Naive B cell (primary cell): ENCODE results near the gene PCYT1B. TPM values are rescaled to one million over a fixed set of nuclear protein-coding genes. Genes with fewer than 3 reads are reported as not detected.
A peak's percentile ranks its signal among the peaks of the same experiment; 100 is the strongest.
"Not testable (repeated sequence)": the region's sequence is repeated elsewhere in the genome, so short reads cannot be mapped to it uniquely, and the experiment has no call there.

Experiments used
- ATAC-seq, 2 donors: fragments of 150-1000 bp; cut with Tn5 transposase; 2 replicates each; pipeline ENCODE4 v1.10.0; 2021; ENCODE audit warnings: low read depth in 2 of 2, mild to moderate bottlenecking in 2 of 2, moderate library complexity in 2 of 2
- DNase-seq: peaks from one replicate; pipeline ENCODE4 v3.0.0; 2022
- H3K27ac Mint-ChIP-seq, 6 donors: one replicate each; pipeline ENCODE4 v1.8.0; 2020 to 2022; ENCODE audit warnings: mild to moderate bottlenecking in 6 of 6, mixed read lengths in 6 of 6, moderate library complexity in 5 of 6, inconsistent platforms in 2 of 6
- H3K27me3 Mint-ChIP-seq, 3 donors: one replicate each; pipeline ENCODE4 v1.8.0; 2021 to 2022; ENCODE audit warnings: mixed read lengths in 3 of 3, mild to moderate bottlenecking in 1 of 3
- H3K36me3 Mint-ChIP-seq, 2 donors: one replicate each; pipeline ENCODE4 v1.8.0; 2020 to 2022; ENCODE audit warnings: mixed read lengths in 2 of 2, inconsistent platforms in 1 of 2, mild to moderate bottlenecking in 1 of 2
- H3K4me1 Mint-ChIP-seq, 3 donors: one replicate each; pipeline ENCODE4 v1.8.0; 2020 to 2022; ENCODE audit warnings: mixed read lengths in 3 of 3, inconsistent platforms in 1 of 3, mild to moderate bottlenecking in 1 of 3, moderate library complexity in 1 of 3
- H3K4me3 Mint-ChIP-seq, 8 donors: one replicate each; pipeline ENCODE4 v1.8.0; 2020 to 2022; ENCODE audit warnings: mild to moderate bottlenecking in 8 of 8, mixed read lengths in 8 of 8, moderate library complexity in 8 of 8, inconsistent platforms in 2 of 8
- H3K9me3 Mint-ChIP-seq, 7 donors: one replicate each; pipeline ENCODE4 v1.8.0; 2020 to 2022; ENCODE audit warnings: mixed read lengths in 7 of 7, mild to moderate bottlenecking in 5 of 7, inconsistent platforms in 2 of 7, moderate library complexity in 1 of 7
- polyA plus RNA-seq, 6 donors: library from polyadenylated mRNA; unstranded; fragments of 300-500 nt; fragmentation: Illumina TruSeq; gene quantifications; one replicate each; pipeline ENCODE4 v1.2.3, GENCODE V29; 2021; ENCODE audit warnings: low read depth in 6 of 6

PCYT1B gene
- polyA plus RNA-seq, 6 donors from 2014 or later: 0.06 to 0.61 TPM; not detected in 4

GRCh38 chrX:24607616-24608015, 39.5 kb downstream of the PCYT1B start:
- no peak overlapping the region for H3K4me3 Mint-ChIP-seq
- H3K27ac Mint-ChIP-seq: no peak overlapping the region
- ATAC-seq (no peak), DNase-seq (no peak)
- H3K36me3 Mint-ChIP-seq: no peaks in the 10 kb centered on the region
- H3K27me3 Mint-ChIP-seq: peaks cover 0 to 15% (median 4%) of the 10 kb centered on the region in 3 donors
- H3K4me1 Mint-ChIP-seq: no peaks in the 10 kb centered on the region
- no peaks in the 10 kb centered on the region for H3K9me3 Mint-ChIP-seq

- H3K27ac Mint-ChIP-seq, H3K9me3 Mint-ChIP-seq, ATAC-seq, H3K4me3 Mint-ChIP-seq, H3K4me1 Mint-ChIP-seq, H3K36me3 Mint-ChIP-seq, DNase-seq: not testable (repeated sequence)
- H3K27me3 Mint-ChIP-seq: peaks cover 0 to 15% (median 4%) of the 10 kb centered on the region in 3 donors
Measured at GRCh38 chrX:24605941-24606340, 41.2 kb downstream of the PCYT1B start.

GRCh38 chrX:24603191-24603590, 44.0 kb downstream of the PCYT1B start:
- H3K4me1 Mint-ChIP-seq: no peaks in the 10 kb centered on the region
- H3K36me3 Mint-ChIP-seq: no peaks in the 10 kb centered on the region
- H3K9me3 Mint-ChIP-seq: peaks cover 0 to 3% (median 0%) of the 10 kb centered on the region in 7 donors
- ATAC-seq (no peak), DNase-seq (no peak)
- H3K4me3 Mint-ChIP-seq: no peak overlapping the region
- H3K27ac Mint-ChIP-seq: no peak overlapping the region
- peaks cover 0 to 15% (median 4%) of the 10 kb centered on the region in 3 donors for H3K27me3 Mint-ChIP-seq

GRCh38 chrX:24601858-24602257, 45.3 kb downstream of the PCYT1B start:
- DNase-seq (no peak), ATAC-seq (no peak)
- Mint-ChIP-seq H3K36me3 (no peaks in the 10 kb centered on the region), H3K4me1 (no peaks in the 10 kb centered on the region), H3K27me3 (peaks cover 0 to 15% (median 4%) of the 10 kb centered on the region in 3 donors), H3K9me3 (peaks cover 0 to 3% (median 0%) of the 10 kb centered on the region in 7 donors), H3K27ac (no peak overlapping the region), H3K4me3 (no peak overlapping the region)

GRCh38 chrX:24594501-24594900, 52.6 kb downstream of the PCYT1B start:
- H3K27ac Mint-ChIP-seq: no peak overlapping the region
- peaks cover 0 to 9% (median 0%) of the 10 kb centered on the region in 3 donors for H3K27me3 Mint-ChIP-seq
- no peak overlapping the region for H3K4me3 Mint-ChIP-seq
- H3K4me1 Mint-ChIP-seq: no peaks in the 10 kb centered on the region
- no peak for DNase-seq
- no peaks in the 10 kb centered on the region for H3K36me3 Mint-ChIP-seq
- ATAC-seq: no peak
- H3K9me3 Mint-ChIP-seq: peaks cover 0 to 1% (median 0%) of the 10 kb centered on the region in 7 donors

- DNase-seq (no peak), ATAC-seq (no peak)
- Mint-ChIP-seq H3K4me1 (no peaks in the 10 kb centered on the region), H3K4me3 (no peak overlapping the region), H3K9me3 (peaks cover 0 to 6% (median 0%) of the 10 kb centered on the region in 7 donors), H3K36me3 (no peaks in the 10 kb centered on the region), H3K27me3 (peaks cover 0 to 9% (median 5%) of the 10 kb centered on the region in 3 donors), H3K27ac (no peak overlapping the region)
Measured at GRCh38 chrX:24590111-24590510, 57.0 kb downstream of the PCYT1B start.

- no peak overlapping the region for H3K27ac Mint-ChIP-seq
- ATAC-seq: no peak
- no peaks in the 10 kb centered on the region for H3K36me3 Mint-ChIP-seq
- H3K4me1 Mint-ChIP-seq: no peaks in the 10 kb centered on the region
- DNase-seq: no peak
- H3K27me3 Mint-ChIP-seq: peaks cover 0 to 8% (median 6%) of the 10 kb centered on the region in 3 donors
- H3K9me3 Mint-ChIP-seq: no peaks in the 10 kb centered on the region
- no peak overlapping the region for H3K4me3 Mint-ChIP-seq
Measured at GRCh38 chrX:24577091-24577490, 70.1 kb downstream of the PCYT1B start.

GRCh38 chrX:24575496-24575895, 71.7 kb downstream of the PCYT1B start:
- no peak for ATAC-seq
- no peaks in the 10 kb centered on the region for H3K36me3 Mint-ChIP-seq
- no peaks in the 10 kb centered on the region for H3K4me1 Mint-ChIP-seq
- no peak for DNase-seq
- no peak overlapping the region for H3K27ac Mint-ChIP-seq
- H3K9me3 Mint-ChIP-seq: no peaks in the 10 kb centered on the region
- no peak overlapping the region for H3K4me3 Mint-ChIP-seq
- H3K27me3 Mint-ChIP-seq: peaks cover 0 to 8% (median 0%) of the 10 kb centered on the region in 3 donors

- no peak for ATAC-seq
- Mint-ChIP-seq H3K36me3 (no peaks in the 10 kb centered on the region), H3K27me3 (peaks cover 0 to 8% (median 0%) of the 10 kb centered on the region in 3 donors), H3K4me1 (no peaks in the 10 kb centered on the region), H3K4me3 (no peak overlapping the region), H3K9me3 (peaks cover 0 to under 1% (median 0%) of the 10 kb centered on the region in 7 donors), H3K27ac (no peak overlapping the region)
- DNase-seq: no peak
Measured at GRCh38 chrX:24574743-24575142, 72.4 kb downstream of the PCYT1B start.

GRCh38 chrX:24567169-24567568, 80.0 kb downstream of the PCYT1B start:
- no peak overlapping the region for H3K27ac Mint-ChIP-seq
- ATAC-seq (no peak), DNase-seq (no peak)
- no peak overlapping the region for H3K4me3 Mint-ChIP-seq
- peaks cover 0 to 9% (median 6%) of the 10 kb centered on the region in 3 donors for H3K27me3 Mint-ChIP-seq
- no peaks in the 10 kb centered on the region for H3K4me1 Mint-ChIP-seq
- H3K36me3 Mint-ChIP-seq: no peaks in the 10 kb centered on the region
- peaks cover 0 to 8% (median 0%) of the 10 kb centered on the region in 7 donors for H3K9me3 Mint-ChIP-seq

- ATAC-seq (no peak), DNase-seq (no peak)
- H3K4me1 Mint-ChIP-seq: no peaks in the 10 kb centered on the region
- H3K27ac Mint-ChIP-seq: no peak overlapping the region
- no peak overlapping the region for H3K4me3 Mint-ChIP-seq
- no peaks in the 10 kb centered on the region for H3K36me3 Mint-ChIP-seq
- peaks cover 0 to 9% (median 6%) of the 10 kb centered on the region in 3 donors for H3K27me3 Mint-ChIP-seq
- peaks cover 0 to 8% (median 0%) of the 10 kb centered on the region in 7 donors for H3K9me3 Mint-ChIP-seq
Measured at GRCh38 chrX:24566240-24566639, 80.9 kb downstream of the PCYT1B start.

GRCh38 chrX:24563291-24564010, 83.7 kb downstream of the PCYT1B start:
- H3K4me1 Mint-ChIP-seq: no peaks in the 10 kb centered on the region
- no peak for ATAC-seq
- H3K4me3 Mint-ChIP-seq: no peak overlapping the region
- H3K36me3 Mint-ChIP-seq: no peaks in the 10 kb centered on the region
- peak overlapping the region in 1 of 6 donors; percentile 82 for H3K27ac Mint-ChIP-seq
- DNase-seq: no peak
- H3K9me3 Mint-ChIP-seq: peaks cover 0 to 4% (median 0%) of the 10 kb centered on the region in 7 donors
- peaks cover 0 to 9% (median 6%) of the 10 kb centered on the region in 3 donors for H3K27me3 Mint-ChIP-seq

- H3K36me3 Mint-ChIP-seq: no peaks in the 10 kb centered on the region
- H3K27ac Mint-ChIP-seq: no peak overlapping the region
- ATAC-seq (no peak), DNase-seq (no peak)
- H3K4me3 Mint-ChIP-seq: no peak overlapping the region
- peaks cover 0 to 9% (median 6%) of the 10 kb centered on the region in 3 donors for H3K27me3 Mint-ChIP-seq
- H3K9me3 Mint-ChIP-seq: peaks cover 0 to 4% (median 0%) of the 10 kb centered on the region in 7 donors
- no peaks in the 10 kb centered on the region for H3K4me1 Mint-ChIP-seq
Measured at GRCh38 chrX:24561121-24561520, 86.0 kb downstream of the PCYT1B start.

GRCh38 chrX:24553011-24553410, 94.1 kb downstream of the PCYT1B start:
- Mint-ChIP-seq H3K9me3 (no peaks in the 10 kb centered on the region), H3K36me3 (no peaks in the 10 kb centered on the region), H3K27me3 (no peaks in the 10 kb centered on the region), H3K4me1 (no peaks in the 10 kb centered on the region), H3K4me3 (no peak overlapping the region), H3K27ac (no peak overlapping the region)
- ATAC-seq (no peak), DNase-seq (no peak)
